GM12878 (cell line): ENCODE measurements around the gene WDSUB1.

ENCODE experiments used
- CBX5 ChIP-seq: sonication (generic); IDR thresholded peaks from 2 replicates; pipeline ENCODE4 v1.6.1; 2016; ENCODE audit warnings: low read depth, moderate library complexity, mild to moderate bottlenecking, inconsistent platforms
- CREB1 ChIP-seq: IDR thresholded peaks from 2 replicates; pipeline ENCODE4 v1.6.1; 2012; ENCODE audit warnings: low read depth, mild to moderate bottlenecking, inconsistent platforms
- EP300 ChIP-seq, 2 experiments: fragments of 150-350 bp in 1 of 2; IDR thresholded peaks; 2 replicates each; pipeline ENCODE4 v1.6.1; 2011 to 2012; ENCODE audit warnings: low read depth in 2 of 2, low read length in 2 of 2, borderline replicate concordance in 1 of 2, improper control_type of control experiment in 1 of 2, inconsistent platforms in 1 of 2; ENCODE audit not compliant: control insufficient read depth in 1 of 2
- IRF3 ChIP-seq: fragments of 450-650 bp; IDR thresholded peaks from 2 replicates; pipeline ENCODE4 v1.6.1; 2014; ENCODE audit warnings: mild to moderate bottlenecking
- MYC ChIP-seq: IDR thresholded peaks from 2 replicates; pipeline ENCODE4 v1.6.1; 2011; ENCODE audit warnings: mild to moderate bottlenecking, low read length, moderate library complexity, inconsistent platforms; ENCODE audit not compliant: insufficient read depth, insufficient replicate concordance, insufficient read length, severe bottlenecking
- NR2C2 ChIP-seq: IDR thresholded peaks from 2 replicates; pipeline ENCODE4 v1.6.1; 2011; ENCODE audit warnings: borderline replicate concordance, low read depth; ENCODE audit not compliant: control insufficient read depth, insufficient read length
- TARDBP ChIP-seq: IDR thresholded peaks from 2 replicates; pipeline ENCODE4 v1.6.1; 2016; ENCODE audit warnings: borderline replicate concordance
- YY1 ChIP-seq: IDR thresholded peaks from 2 replicates; pipeline ENCODE4 v1.6.1; 2011; ENCODE audit warnings: low read depth, mild to moderate bottlenecking, low read length
- TF ChIP-seq, protein P1 (sequence below): IDR thresholded peaks from 2 replicates; pipeline ENCODE4 v1.6.1; 2012; ENCODE audit warnings: improper control_type of control experiment, low read depth, low read length; ENCODE audit not compliant: insufficient replicate concordance

DNA sequence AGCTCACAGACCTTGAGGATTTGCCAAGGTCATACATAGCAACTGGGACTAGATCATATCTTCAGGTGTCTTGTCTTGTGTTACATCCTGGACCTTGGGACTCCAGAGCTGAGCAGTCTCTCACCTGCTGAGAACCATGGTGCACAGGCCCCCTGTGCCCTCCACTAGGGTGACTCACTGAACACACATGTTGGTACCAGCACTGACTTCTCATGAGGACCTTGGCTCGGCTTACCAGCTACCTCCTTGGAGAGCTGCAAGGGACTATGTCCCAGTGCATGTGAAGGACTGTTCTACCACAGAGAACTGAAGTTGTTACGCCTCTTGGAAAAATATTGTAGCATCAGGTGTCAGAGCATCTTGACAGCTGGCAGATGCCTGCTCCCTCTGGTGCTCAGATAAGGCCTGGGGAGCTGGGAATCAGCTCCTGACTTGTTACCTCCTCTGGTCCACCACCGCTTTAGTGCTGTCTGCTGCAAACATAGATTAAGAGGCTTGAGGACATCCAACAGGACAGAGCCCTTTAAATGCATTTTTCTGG, 72.1 kb downstream of the WDSUB1 start:
- TF ChIP-seq, protein P1, sequence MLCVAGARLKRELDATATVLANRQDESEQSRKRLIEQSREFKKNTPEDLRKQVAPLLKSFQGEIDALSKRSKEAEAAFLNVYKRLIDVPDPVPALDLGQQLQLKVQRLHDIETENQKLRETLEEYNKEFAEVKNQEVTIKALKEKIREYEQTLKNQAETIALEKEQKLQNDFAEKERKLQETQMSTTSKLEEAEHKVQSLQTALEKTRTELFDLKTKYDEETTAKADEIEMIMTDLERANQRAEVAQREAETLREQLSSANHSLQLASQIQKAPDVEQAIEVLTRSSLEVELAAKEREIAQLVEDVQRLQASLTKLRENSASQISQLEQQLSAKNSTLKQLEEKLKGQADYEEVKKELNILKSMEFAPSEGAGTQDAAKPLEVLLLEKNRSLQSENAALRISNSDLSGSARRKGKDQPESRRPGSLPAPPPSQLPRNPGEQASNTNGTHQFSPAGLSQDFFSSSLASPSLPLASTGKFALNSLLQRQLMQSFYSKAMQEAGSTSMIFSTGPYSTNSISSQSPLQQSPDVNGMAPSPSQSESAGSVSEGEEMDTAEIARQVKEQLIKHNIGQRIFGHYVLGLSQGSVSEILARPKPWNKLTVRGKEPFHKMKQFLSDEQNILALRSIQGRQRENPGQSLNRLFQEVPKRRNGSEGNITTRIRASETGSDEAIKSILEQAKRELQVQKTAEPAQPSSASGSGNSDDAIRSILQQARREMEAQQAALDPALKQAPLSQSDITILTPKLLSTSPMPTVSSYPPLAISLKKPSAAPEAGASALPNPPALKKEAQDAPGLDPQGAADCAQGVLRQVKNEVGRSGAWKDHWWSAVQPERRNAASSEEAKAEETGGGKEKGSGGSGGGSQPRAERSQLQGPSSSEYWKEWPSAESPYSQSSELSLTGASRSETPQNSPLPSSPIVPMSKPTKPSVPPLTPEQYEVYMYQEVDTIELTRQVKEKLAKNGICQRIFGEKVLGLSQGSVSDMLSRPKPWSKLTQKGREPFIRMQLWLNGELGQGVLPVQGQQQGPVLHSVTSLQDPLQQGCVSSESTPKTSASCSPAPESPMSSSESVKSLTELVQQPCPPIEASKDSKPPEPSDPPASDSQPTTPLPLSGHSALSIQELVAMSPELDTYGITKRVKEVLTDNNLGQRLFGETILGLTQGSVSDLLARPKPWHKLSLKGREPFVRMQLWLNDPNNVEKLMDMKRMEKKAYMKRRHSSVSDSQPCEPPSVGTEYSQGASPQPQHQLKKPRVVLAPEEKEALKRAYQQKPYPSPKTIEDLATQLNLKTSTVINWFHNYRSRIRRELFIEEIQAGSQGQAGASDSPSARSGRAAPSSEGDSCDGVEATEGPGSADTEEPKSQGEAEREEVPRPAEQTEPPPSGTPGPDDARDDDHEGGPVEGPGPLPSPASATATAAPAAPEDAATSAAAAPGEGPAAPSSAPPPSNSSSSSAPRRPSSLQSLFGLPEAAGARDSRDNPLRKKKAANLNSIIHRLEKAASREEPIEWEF, result no peak
- TF ChIP-seq MYC (no peak), EP300 (IDR thresholded peaks at IDR 0.05; ENCODE audit: borderline replicate concordance in 1 of 2, control insufficient read depth in 1 of 2, low read depth in 2 of 2, low read length in 2 of 2) (no peak), YY1 (no peak), NR2C2 (no peak), TARDBP (no peak), CREB1 (no peak), IRF3 (no peak), CBX5 (no peak)
